Measurements from ENCODE around the gene NID1.

DNA sequence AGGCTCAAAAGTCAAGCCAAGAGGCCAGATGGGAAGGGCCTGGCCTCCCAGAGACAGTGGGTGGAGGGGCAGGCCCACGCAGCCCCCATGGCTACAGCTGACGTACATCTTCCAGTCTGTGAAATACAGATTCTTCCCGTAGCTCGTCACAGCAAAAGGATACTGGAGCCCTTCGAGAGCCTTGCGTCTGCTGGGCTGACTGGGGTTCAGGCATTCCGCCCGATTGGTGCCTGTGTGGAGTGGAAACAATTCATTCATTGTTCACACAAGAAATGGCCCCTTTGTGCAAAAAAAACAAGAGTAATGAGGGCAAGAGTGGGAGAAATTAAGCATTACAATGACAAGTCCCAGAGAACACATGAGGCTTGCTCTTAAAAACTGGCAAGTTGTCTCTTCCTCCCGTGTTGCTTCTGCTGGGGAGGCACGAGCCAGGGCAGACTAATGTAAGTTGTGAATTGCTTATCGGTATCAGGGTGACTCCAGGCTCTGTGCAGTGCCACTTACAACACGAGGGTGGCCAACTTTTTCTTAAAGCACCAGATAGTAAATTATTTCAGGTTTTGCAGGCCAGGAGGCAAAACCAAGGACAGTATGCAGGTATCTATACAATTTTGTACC lies 85.1 kb downstream of the NID1 start:
- TF ChIP-seq POLR2A (IDR thresholded peaks at IDR 0.05; ENCODE audit: low read depth, low read length), result no peak
- TF ChIP-seq POLR2AphosphoS5 (IDR thresholded peaks at IDR 0.05; ENCODE audit: low read depth, low read length), result no peak
- TF ChIP-seq SPI1 (IDR thresholded peaks at IDR 0.05; ENCODE audit: low read depth, low read length), result no peak
- TF ChIP-seq TAF1 (IDR thresholded peaks at IDR 0.05; ENCODE audit: low read depth, low read length), result no peak
- no peak for TF ChIP-seq PAX5 (IDR thresholded peaks at IDR 0.05; ENCODE audit: insufficient read depth, low read length, severe bottlenecking)
- no peak for TF ChIP-seq POU2F2 (IDR thresholded peaks at IDR 0.05; ENCODE audit: low read depth, low read length)
